ENCODE data around the gene NPAS3. TPM values are rescaled to one million over a fixed set of nuclear protein-coding genes. Genes with fewer than 3 reads are reported as not detected.

NPAS3 gene
- total and polyA plus RNA-seq, 2 of the 13 experiments (the other 11 are each of a cell fraction or from before 2014, with no cell fraction given) = not detected

DNA sequence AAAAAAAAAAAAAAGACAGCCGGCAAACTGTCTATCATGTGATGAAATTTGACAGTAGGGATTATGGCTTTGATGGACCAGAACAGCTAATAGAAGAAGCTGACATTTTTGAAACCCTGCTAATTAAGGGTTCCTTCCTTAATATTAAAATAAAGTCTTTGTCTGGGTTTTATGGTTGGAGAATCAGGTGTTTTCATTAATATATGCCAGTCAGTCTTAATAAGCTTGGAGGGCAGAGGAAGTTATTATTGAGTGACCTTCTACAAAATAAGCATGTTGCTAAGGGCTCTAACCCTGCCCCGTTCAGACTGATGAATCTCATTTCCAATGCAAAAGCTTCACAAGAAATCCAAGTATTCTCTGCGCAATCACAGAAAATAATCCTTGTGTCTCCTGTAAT, 722.4 kb downstream of the NPAS3 start (continued):
- TF ChIP-seq BORCS8-MEF2B (CRISPR knock-in tag; IDR thresholded peaks at IDR 0.05) (no peak), AFF4 (CRISPR knock-in tag; IDR thresholded peaks at IDR 0.05) (no peak), MED8 (CRISPR knock-in tag; IDR thresholded peaks at IDR 0.05; ENCODE audit: insufficient replicate concordance) (no peak), ZNF20 (CRISPR knock-in tag; IDR thresholded peaks at IDR 0.05) (no peak), TSC22D2 (CRISPR knock-in tag; IDR thresholded peaks at IDR 0.05; ENCODE audit: borderline replicate concordance) (no peak)
- TF ChIP-seq, protein P1, sequence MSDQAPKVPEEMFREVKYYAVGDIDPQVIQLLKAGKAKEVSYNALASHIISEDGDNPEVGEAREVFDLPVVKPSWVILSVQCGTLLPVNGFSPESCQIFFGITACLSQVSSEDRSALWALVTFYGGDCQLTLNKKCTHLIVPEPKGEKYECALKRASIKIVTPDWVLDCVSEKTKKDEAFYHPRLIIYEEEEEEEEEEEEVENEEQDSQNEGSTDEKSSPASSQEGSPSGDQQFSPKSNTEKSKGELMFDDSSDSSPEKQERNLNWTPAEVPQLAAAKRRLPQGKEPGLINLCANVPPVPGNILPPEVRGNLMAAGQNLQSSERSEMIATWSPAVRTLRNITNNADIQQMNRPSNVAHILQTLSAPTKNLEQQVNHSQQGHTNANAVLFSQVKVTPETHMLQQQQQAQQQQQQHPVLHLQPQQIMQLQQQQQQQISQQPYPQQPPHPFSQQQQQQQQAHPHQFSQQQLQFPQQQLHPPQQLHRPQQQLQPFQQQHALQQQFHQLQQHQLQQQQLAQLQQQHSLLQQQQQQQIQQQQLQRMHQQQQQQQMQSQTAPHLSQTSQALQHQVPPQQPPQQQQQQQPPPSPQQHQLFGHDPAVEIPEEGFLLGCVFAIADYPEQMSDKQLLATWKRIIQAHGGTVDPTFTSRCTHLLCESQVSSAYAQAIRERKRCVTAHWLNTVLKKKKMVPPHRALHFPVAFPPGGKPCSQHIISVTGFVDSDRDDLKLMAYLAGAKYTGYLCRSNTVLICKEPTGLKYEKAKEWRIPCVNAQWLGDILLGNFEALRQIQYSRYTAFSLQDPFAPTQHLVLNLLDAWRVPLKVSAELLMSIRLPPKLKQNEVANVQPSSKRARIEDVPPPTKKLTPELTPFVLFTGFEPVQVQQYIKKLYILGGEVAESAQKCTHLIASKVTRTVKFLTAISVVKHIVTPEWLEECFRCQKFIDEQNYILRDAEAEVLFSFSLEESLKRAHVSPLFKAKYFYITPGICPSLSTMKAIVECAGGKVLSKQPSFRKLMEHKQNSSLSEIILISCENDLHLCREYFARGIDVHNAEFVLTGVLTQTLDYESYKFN (CRISPR knock-in tag; conservative IDR thresholded peaks at IDR 0.05) = no peak
- TF ChIP-seq, protein P2, sequence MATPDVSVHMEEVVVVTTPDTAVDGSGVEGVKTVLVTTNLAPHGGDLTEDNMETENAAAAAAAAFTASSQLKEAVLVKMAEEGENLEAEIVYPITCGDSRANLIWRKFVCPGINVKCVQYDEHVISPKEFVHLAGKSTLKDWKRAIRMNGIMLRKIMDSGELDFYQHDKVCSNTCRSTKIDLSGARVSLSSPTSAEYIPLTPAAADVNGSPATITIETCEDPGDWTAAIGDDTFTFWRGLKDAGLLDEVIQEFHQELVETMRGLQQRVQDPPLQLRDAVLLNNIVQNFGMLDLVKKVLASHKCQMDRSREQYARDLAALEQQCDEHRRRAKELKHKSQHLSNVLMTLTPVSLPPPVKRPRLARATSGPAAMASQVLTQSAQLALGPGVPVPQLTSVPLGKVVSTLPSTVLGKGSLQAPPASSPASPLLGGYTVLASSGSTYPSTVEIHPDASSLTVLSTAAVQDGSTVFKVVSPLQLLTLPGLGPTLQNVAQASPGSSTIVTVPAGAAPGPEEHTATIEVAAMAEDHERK (CRISPR knock-in tag; IDR thresholded peaks at IDR 0.05; ENCODE audit: low read depth) = no peak
- TF ChIP-seq, protein P3, sequence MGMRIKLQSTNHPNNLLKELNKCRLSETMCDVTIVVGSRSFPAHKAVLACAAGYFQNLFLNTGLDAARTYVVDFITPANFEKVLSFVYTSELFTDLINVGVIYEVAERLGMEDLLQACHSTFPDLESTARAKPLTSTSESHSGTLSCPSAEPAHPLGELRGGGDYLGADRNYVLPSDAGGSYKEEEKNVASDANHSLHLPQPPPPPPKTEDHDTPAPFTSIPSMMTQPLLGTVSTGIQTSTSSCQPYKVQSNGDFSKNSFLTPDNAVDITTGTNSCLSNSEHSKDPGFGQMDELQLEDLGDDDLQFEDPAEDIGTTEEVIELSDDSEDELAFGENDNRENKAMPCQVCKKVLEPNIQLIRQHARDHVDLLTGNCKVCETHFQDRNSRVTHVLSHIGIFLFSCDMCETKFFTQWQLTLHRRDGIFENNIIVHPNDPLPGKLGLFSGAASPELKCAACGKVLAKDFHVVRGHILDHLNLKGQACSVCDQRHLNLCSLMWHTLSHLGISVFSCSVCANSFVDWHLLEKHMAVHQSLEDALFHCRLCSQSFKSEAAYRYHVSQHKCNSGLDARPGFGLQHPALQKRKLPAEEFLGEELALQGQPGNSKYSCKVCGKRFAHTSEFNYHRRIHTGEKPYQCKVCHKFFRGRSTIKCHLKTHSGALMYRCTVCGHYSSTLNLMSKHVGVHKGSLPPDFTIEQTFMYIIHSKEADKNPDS (CRISPR knock-in tag; IDR thresholded peaks at IDR 0.05) = no peak
- TF ChIP-seq, protein P4, sequence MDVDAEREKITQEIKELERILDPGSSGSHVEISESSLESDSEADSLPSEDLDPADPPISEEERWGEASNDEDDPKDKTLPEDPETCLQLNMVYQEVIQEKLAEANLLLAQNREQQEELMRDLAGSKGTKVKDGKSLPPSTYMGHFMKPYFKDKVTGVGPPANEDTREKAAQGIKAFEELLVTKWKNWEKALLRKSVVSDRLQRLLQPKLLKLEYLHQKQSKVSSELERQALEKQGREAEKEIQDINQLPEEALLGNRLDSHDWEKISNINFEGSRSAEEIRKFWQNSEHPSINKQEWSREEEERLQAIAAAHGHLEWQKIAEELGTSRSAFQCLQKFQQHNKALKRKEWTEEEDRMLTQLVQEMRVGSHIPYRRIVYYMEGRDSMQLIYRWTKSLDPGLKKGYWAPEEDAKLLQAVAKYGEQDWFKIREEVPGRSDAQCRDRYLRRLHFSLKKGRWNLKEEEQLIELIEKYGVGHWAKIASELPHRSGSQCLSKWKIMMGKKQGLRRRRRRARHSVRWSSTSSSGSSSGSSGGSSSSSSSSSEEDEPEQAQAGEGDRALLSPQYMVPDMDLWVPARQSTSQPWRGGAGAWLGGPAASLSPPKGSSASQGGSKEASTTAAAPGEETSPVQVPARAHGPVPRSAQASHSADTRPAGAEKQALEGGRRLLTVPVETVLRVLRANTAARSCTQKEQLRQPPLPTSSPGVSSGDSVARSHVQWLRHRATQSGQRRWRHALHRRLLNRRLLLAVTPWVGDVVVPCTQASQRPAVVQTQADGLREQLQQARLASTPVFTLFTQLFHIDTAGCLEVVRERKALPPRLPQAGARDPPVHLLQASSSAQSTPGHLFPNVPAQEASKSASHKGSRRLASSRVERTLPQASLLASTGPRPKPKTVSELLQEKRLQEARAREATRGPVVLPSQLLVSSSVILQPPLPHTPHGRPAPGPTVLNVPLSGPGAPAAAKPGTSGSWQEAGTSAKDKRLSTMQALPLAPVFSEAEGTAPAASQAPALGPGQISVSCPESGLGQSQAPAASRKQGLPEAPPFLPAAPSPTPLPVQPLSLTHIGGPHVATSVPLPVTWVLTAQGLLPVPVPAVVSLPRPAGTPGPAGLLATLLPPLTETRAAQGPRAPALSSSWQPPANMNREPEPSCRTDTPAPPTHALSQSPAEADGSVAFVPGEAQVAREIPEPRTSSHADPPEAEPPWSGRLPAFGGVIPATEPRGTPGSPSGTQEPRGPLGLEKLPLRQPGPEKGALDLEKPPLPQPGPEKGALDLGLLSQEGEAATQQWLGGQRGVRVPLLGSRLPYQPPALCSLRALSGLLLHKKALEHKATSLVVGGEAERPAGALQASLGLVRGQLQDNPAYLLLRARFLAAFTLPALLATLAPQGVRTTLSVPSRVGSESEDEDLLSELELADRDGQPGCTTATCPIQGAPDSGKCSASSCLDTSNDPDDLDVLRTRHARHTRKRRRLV (CRISPR knock-in tag; IDR thresholded peaks at IDR 0.05) = no peak

All from HepG2 (cell line).